Spinal cord (tissue), 10 donors: ENCODE results near the gene FHOD3. TPM values are rescaled to one million over a fixed set of nuclear protein-coding genes. Genes with fewer than 3 reads are reported as not detected.

Experiments used
- DNase-seq, 6 donors: peaks; one replicate each; pipeline versions ENCODE4 v3.0.0 to v3.0.0-alpha.2; 2013 to 2015; ENCODE audit warnings: low spot score in 6 of 6, low read depth in 4 of 6
- H3K27ac ChIP-seq: one replicate; pipeline ENCODE4 v1.5.1; 2013; ENCODE audit warnings: low read depth, low read length, control low read depth
- H3K27me3 ChIP-seq: one replicate; pipeline ENCODE4 v1.6.1; 2013; ENCODE audit warnings: low read length; ENCODE audit not compliant: control insufficient read depth, insufficient read depth
- H3K36me3 ChIP-seq: one replicate; pipeline ENCODE4 v1.6.1; 2013; ENCODE audit warnings: low read length; ENCODE audit not compliant: control insufficient read depth, insufficient read depth
- H3K4me1 ChIP-seq: one replicate; pipeline ENCODE4 v1.6.1; 2013; ENCODE audit warnings: low read length; ENCODE audit not compliant: control insufficient read depth, insufficient read depth
- H3K4me3 ChIP-seq: one replicate; pipeline ENCODE4 v1.5.1; 2013; ENCODE audit warnings: low read depth, low read length, control low read depth
- H3K9me3 ChIP-seq: one replicate; pipeline ENCODE4 v1.6.1; 2013; ENCODE audit warnings: low read length; ENCODE audit not compliant: control insufficient read depth, insufficient read depth
- WGBS: methylation state at CpG from one replicate; pipeline ENCODE4 v1.1.5; 2013; ENCODE audit warnings: missing lambda C conversion rate; ENCODE audit not compliant: insufficient coverage; 5-methylcytosine and 5-hydroxymethylcytosine counted together
- polyA plus RNA-seq, 2 donors: library from polyadenylated mRNA; unstranded; fragments of 120-200 nt; gene quantifications; one replicate each; pipeline ENCODE4 v1.2.1, GENCODE V29; 2013; ENCODE audit not compliant: insufficient read length in 2 of 2
- total RNA-seq, 2 donors: library from RNA; depleted of rRNA in 1 of 2; stranded (reverse); fragments of 120-200 nt in 1 of 2; fragments of >200 nt in 1 of 2; gene quantifications; one replicate each; pipeline versions ENCODE4 v1.2.3 to v1.2.4, GENCODE V29; 2013 to 2014
- donor health status: healthy.

The FHOD3 gene
- total and polyA plus RNA-seq, 4 donors: 30.0 to 53.4 (median 52.1) TPM

DNA sequence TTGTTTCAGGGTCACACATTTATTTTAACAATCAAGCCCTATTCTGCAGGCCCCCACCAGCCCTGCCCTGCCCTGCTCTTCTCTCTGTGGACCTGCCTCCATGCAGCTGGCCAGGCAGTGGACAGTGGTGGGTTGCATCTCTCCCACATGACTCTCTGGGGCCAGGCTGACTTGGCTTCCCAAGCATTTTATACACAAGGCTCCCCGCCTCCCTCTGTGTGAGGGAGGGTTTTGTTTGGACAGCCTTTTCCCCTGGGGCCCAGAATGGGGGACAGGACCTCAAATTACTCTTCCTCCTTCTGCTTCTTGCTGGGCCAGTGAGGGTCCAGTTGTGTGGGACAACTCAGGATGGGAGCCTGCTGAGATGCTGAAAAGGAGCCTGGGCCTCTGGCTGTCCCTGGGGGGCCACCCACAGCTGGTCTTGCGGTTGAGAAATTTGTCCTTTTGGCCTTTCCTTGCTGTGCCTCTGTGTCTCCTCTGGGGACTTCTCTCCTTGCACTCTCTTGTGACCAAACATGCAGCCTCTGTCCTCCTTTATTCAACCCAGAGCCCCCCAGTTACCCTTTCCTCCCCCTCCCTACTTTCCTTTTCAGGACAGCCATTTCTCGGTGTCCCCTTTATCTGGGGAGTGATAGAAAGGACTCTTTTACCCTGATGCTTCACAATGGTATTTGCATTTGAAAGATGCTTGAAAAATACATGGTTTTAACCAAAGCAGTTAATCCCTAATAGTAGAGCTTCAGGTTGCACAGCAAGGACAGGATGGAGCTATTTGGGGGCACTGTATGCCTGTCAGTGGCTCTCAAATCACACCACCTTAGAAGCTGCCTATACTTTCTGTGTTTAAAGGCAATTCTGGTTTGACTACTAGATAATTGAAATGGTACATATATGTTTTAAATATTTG, 151.1 kb downstream of the FHOD3 start:
- no peak overlapping the region for H3K27ac ChIP-seq
- WGBS: 14% methylated on average over 1 of the region's 3 CpGs

DNA sequence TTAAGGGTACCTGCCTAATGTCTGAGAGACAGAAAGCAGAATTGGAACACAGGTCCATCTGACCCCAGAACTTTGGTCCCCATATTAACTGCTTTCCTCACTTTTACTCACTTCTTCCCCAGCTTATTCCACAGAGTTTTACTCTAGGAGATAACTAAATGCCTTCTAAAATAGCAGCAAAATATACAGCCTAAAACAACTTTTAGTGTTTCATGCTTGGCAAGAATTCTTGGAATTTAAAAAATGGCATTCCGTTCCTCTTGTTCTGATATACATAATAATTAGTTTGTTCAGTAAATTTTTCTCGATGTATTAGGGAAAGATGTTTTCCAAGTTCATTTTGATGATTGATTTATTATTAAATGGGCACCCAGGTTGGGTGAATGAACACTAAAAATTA, 151.9 kb downstream of the FHOD3 start:
- no peaks in the 10 kb centered on the region for H3K36me3 ChIP-seq
- DNase-seq: no peak
- H3K4me3 ChIP-seq: no peak overlapping the region
- H3K27ac ChIP-seq: no peak overlapping the region
- peaks cover 18% of the 10 kb centered on the region for H3K4me1 ChIP-seq
- no peaks in the 10 kb centered on the region for H3K27me3 ChIP-seq
- H3K9me3 ChIP-seq: no peaks in the 10 kb centered on the region
- no CpG with 5 or more reads among the region's 2 CpGs for WGBS

More for the DNA sequence above, 151.1 kb downstream of the FHOD3 start:
- H3K36me3 ChIP-seq: no peaks in the 10 kb centered on the region
- H3K27me3 ChIP-seq: no peaks in the 10 kb centered on the region
- H3K9me3 ChIP-seq: no peaks in the 10 kb centered on the region
- H3K4me1 ChIP-seq: peaks cover 18% of the 10 kb centered on the region
- DNase-seq: no peak
- no peak overlapping the region for H3K4me3 ChIP-seq

DNA sequence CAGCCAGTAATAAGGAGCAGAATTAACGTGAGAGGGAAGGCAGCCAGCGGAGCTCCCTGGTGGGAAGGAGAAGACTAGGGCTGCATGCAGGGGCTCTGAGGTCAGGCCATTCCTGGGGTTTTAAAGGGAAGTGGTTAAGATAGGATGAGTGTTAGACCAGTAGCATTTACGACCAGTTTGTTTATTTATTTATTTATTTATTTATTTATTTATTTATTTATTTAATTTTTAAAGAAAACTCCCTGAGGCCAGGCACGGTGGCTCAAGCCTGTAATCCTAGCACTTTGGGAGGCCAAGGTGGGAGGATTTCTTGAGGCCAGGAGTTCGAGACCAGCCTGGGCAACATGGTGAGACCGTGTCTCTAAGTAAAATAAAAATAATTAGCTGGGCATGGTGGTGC, 152.8 kb downstream of the FHOD3 start:
- Histone ChIP-seq H3K4me3 (no peak overlapping the region), H3K27ac (no peak overlapping the region), H3K27me3 (no peaks in the 10 kb centered on the region), H3K9me3 (no peaks in the 10 kb centered on the region), H3K4me1 (peaks cover 18% of the 10 kb centered on the region), H3K36me3 (no peaks in the 10 kb centered on the region)
- DNase-seq: no peak
- WGBS: 82% methylated on average over 4 of the region's 6 CpGs

DNA sequence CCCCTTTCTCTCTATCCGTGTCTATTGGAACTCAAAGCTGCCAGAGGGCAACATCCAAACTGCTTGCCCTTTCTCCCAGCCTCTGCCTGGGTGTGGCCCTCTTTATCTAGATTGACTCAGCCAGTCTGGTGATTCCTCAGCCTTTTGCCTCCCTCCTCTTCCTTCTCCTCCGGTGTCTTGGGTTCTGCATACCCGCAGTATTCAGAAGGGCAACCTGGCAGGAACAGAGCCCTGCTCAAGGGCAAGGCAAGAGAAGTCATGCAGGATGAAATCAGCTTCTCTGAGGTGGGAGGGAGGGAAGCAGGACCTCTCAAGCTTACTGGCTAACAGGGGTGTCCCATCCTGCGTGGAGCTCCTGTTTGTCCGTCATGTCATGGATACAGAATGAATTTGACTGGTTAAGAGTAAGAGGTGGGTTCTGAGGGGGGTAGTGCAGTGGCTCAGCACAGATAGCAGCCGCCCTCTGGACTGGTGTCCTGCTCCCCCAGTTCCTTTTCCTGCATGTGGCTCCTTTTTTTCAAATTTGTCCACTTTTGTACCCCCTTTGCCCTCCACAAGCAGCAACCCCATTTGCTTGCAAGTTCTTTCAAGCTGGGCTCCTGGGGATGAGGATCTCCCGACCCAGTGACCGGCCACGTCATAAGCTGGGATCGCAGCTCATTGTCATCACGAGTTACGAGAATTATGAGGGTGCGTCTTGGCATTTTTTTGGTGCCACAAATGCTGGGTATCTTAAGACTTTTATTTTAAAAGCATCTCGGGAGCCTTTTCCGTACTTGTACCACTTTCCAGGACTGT, 154.1 kb downstream of the FHOD3 start:
- Histone ChIP-seq H3K27ac (no peak overlapping the region), H3K9me3 (no peaks in the 10 kb centered on the region), H3K4me3 (no peak overlapping the region), H3K27me3 (no peaks in the 10 kb centered on the region), H3K36me3 (no peaks in the 10 kb centered on the region), H3K4me1 (peaks cover 11% of the 10 kb centered on the region)
- WGBS: 81% methylated on average over 14 of the region's 15 CpGs
- DNase-seq: no peak

DNA sequence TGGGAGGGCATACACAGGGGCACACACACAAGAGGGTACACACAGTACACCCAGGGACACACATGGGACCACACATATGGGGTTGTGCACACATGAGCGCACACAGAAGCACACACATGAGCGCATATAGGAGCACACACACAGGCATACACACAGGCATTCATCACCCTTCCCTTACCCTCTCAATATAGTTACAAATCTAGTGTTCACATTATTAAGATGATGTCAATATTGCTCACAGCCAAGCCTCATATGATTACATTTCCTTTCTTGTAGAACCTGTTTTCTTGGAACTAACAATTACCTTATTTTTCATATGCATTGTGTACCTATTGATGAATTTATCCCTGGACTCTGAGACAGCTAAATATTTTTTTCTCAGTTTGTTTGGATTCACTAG, 156.7 kb downstream of the FHOD3 start:
- peaks cover 3% of the 10 kb centered on the region for H3K4me1 ChIP-seq
- no peaks in the 10 kb centered on the region for H3K36me3 ChIP-seq
- H3K9me3 ChIP-seq: no peaks in the 10 kb centered on the region
- DNase-seq: no peak
- H3K27ac ChIP-seq: no peak overlapping the region
- no peak overlapping the region for H3K4me3 ChIP-seq
- no peaks in the 10 kb centered on the region for H3K27me3 ChIP-seq
- 100% methylated on average over 2 of the region's 2 CpGs for WGBS

DNA sequence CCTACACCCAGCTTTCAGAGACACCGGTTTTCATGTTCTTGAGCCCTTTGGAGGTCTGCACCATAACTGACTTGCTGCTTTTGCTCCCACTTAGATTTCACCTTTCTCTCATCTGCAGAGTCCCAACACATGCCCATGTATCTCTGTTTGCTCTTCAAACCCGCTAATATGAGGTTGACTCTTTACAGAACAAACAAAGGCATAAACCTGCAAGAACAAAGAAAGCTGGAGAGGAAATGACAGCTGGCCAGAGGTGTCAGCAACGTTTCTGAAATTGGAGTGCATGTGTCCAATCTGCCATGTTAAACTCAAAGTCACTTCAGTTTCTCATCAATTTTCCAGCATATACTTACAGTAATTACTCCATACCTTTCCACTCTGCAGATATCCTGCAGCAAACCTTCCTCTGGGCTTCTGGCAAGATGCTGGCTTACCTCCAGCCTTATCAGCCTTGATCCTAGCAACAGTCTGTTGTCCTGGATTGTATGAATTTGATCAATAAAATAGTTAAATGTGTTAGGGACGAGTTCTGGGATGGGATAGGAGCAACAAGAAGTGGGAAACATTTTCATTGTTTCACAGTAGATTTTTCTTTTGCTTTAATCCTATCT, 157.4 kb downstream of the FHOD3 start:
- no peak overlapping the region for H3K27ac ChIP-seq
- no peaks in the 10 kb centered on the region for H3K27me3 ChIP-seq
- H3K4me1 ChIP-seq: peaks cover 5% of the 10 kb centered on the region
- H3K9me3 ChIP-seq: no peaks in the 10 kb centered on the region
- no peak overlapping the region for H3K4me3 ChIP-seq
- no peaks in the 10 kb centered on the region for H3K36me3 ChIP-seq
- peak in 1 of 6 donors; percentile 8 for DNase-seq
- WGBS: 78% methylated on average over 3 of the region's 4 CpGs

DNA sequence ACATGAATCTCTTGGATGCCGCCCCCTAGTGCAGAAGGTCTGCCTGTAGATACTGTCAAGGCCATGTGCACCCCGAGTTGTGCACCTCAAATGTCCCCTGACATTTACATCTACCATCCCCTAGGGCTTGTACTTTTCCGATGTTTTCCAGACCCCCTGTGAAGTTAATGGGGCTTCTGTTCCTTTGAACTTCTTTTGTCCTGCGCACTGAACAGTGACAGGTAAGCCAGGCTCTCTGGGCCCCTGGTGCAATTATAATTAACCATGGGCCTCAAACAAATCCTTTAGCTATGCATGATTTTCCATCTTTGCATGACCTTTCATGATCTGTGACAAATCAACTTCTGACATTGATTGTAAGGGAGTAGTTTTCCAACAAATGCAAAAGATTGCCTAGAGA, 158.4 kb downstream of the FHOD3 start:
- Histone ChIP-seq H3K36me3 (no peaks in the 10 kb centered on the region), H3K4me1 (peaks cover 8% of the 10 kb centered on the region), H3K4me3 (no peak overlapping the region), H3K27ac (no peak overlapping the region), H3K27me3 (no peaks in the 10 kb centered on the region), H3K9me3 (no peaks in the 10 kb centered on the region)
- WGBS: 83% methylated on average over 3 of the region's 4 CpGs
- DNase-seq: no peak

DNA sequence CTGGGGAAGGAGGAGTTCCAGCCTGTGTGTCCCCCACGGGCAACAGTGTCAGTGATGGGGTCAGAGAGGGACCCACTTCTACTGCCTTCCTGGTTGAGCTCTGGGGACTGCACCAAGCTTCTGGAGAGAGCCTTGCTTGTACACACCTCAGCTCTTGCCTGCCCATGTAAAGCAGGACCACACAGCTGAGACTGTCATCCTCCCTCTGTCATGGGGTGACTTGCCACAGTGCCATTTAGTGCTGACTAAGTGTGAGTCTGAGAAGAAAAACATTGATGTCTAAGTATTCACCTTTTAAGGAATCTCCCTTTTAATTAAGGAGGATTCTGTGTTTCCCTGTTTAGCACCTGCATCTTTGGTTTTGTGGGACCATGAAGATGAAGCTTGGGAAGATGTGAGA, 159.1 kb downstream of the FHOD3 start:
- Histone ChIP-seq H3K27ac (no peak overlapping the region), H3K27me3 (no peaks in the 10 kb centered on the region), H3K36me3 (no peaks in the 10 kb centered on the region), H3K4me3 (no peak overlapping the region), H3K4me1 (peaks cover 10% of the 10 kb centered on the region), H3K9me3 (no peaks in the 10 kb centered on the region)
- 91% methylated on average over 1 of the region's 1 CpG for WGBS
- no peak for DNase-seq

DNA sequence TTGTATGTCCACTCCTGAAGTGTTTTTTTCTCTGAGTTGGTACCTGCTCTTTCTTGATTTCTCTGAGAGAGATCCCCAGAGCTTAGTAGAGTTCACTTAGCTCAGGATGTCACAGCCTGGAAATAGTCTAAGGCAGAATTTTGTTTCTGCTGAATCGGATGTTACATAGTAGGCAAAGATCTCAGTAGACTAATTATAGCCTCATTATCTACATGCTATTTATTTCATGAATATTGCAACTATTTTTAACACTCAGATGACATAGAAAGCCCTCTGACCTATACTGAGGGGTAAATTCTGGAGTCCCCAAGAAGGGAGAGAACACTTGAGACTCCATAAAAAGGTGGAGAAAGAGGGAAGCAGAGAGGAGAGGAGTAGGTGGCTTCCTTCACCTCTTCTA, 160.2 kb downstream of the FHOD3 start:
- no peak overlapping the region for H3K27ac ChIP-seq
- no peaks in the 10 kb centered on the region for H3K9me3 ChIP-seq
- no peak for DNase-seq
- peaks cover 10% of the 10 kb centered on the region for H3K4me1 ChIP-seq
- H3K27me3 ChIP-seq: no peaks in the 10 kb centered on the region
- no peaks in the 10 kb centered on the region for H3K36me3 ChIP-seq
- no CpG with 5 or more reads among the region's 1 CpG for WGBS
- H3K4me3 ChIP-seq: no peak overlapping the region
